Transverse colon (tissue), 4 donors: ENCODE measurements around the gene WT1. TPM values are rescaled to one million over a fixed set of nuclear protein-coding genes. Genes with fewer than 3 reads are reported as not detected.

Experiments
- DNase-seq: peaks from one replicate; pipeline ENCODE4 v3.0.0-alpha.2; 2019
- H3K27ac ChIP-seq, 4 donors: fragments of 200-600 bp; sonication (generic); 2 replicates each; pipeline ENCODE4 v1.5.1; 2016 to 2018; ENCODE audit warnings: inconsistent platforms in 4 of 4
- H3K27me3 ChIP-seq: fragments of 200-600 bp; sonication (generic); 2 replicates; pipeline ENCODE4 v1.5.1; 2017; ENCODE audit warnings: inconsistent platforms
- H3K36me3 ChIP-seq, 4 donors: fragments of 200-600 bp; sonication (generic); 2 replicates each; pipeline ENCODE4 v1.5.1; 2017 to 2019; ENCODE audit warnings: inconsistent platforms in 4 of 4
- H3K4me1 ChIP-seq, 4 donors: fragments of 200-600 bp; sonication (generic); 2 replicates each; pipeline ENCODE4 v1.5.1; 2017 to 2020; ENCODE audit warnings: inconsistent platforms in 4 of 4
- H3K4me3 ChIP-seq, 4 donors: fragments of 200-600 bp; sonication (generic); 1 replicate in 1 of 4; 2 replicates in 3 of 4; pipeline versions ENCODE4 v1.5.1 to v1.6.1; 2017 to 2019; ENCODE audit warnings: inconsistent platforms in 4 of 4
- H3K9me3 ChIP-seq, 2 donors: fragments of 200-600 bp; sonication (generic); 2 replicates each; pipeline ENCODE4 v1.5.1; 2017 to 2019; ENCODE audit warnings: inconsistent platforms in 2 of 2
- CTCF ChIP-seq, 5 experiments: fragments of 200-600 bp in 3 of 5; fragments of 450-650 bp in 2 of 5; sonication (generic) in 3 of 5; IDR thresholded peaks; 1 replicate in 2 of 5; 2 replicates in 3 of 5; pipeline ENCODE4 v1.5.1; 2016 to 2017; ENCODE audit warnings: antibody characterized with exemption in 5 of 5, inconsistent platforms in 3 of 5, mild to moderate bottlenecking in 2 of 5, moderate library complexity in 1 of 5
- EP300 ChIP-seq: sonication (generic); formaldehyde crosslinking; IDR thresholded peaks from one replicate; pipeline ENCODE4 v1.6.1; 2017; ENCODE audit warnings: antibody characterized with exemption, low read depth
- POLR2A ChIP-seq: fragments of 450-650 bp; IDR thresholded peaks from one replicate; pipeline ENCODE4 v1.6.1; 2016; ENCODE audit warnings: antibody characterized with exemption, mild to moderate bottlenecking, moderate library complexity
- POLR2AphosphoS5 ChIP-seq, 3 donors: sonication (generic); formaldehyde crosslinking; IDR thresholded peaks; one replicate each; pipeline ENCODE4 v1.6.1; 2016; ENCODE audit warnings: antibody characterized with exemption in 3 of 3
- WGBS, 2 donors: methylation state at CpG; one replicate each; pipeline ENCODE4 v1.1.5; 2018; ENCODE audit warnings: low coverage in 1 of 2; 5-methylcytosine and 5-hydroxymethylcytosine counted together
- in situ Hi-C, 4 donors: fragments of 200-750 bp; cut with MboI; loops; one replicate each; pipeline versions ENCODE4 v1.15.0 to v1.15.1; 2017; ENCODE audit warnings: low sequenced_read_pairs in 3 of 4, low pct_ligation_motif_present in 1 of 4, low pct_unique_long_range_greater_than_20kb in 1 of 4
- intact Hi-C: fragments of 100-400 bp; cut with DNase I; formaldehyde crosslinking; loops from one replicate; pipeline ENCODE4 v1.15.1; 2023; ENCODE audit warnings: low total_unique reads
- total RNA-seq, 4 donors: library from RNA; depleted of rRNA; stranded (reverse); fragments of >200 nt; gene quantifications; one replicate each; pipeline ENCODE4 v1.1.0, GENCODE V29; 2016

Gene WT1
- total RNA-seq, 4 donors from 2014 or later: 0.55 to 3.0 (median 0.95) TPM; not detected in 1

GRCh38 chr11:32366666-32367065, 68.7 kb downstream of the WT1 start:
- H3K27me3 ChIP-seq: no peaks in the 10 kb centered on the region
- WGBS, 2 donors: 92 to 94% methylated on average over 1 of the region's 1 CpG
- H3K4me3 ChIP-seq: no peak overlapping the region
- no peak overlapping the region for H3K27ac ChIP-seq
- intact Hi-C loops (no loop called here), in situ Hi-C loops (no loop called here)
- H3K9me3 ChIP-seq: peaks cover 8% of the 10 kb centered on the region in 2 donors
- TF ChIP-seq POLR2A: no peak
- TF ChIP-seq POLR2AphosphoS5 (IDR thresholded peaks at IDR 0.05): no peak
- no peak for TF ChIP-seq CTCF (IDR thresholded peaks at IDR 0.05)
- no peak for TF ChIP-seq EP300
- no peak for DNase-seq
- H3K4me1 ChIP-seq: no peaks in the 10 kb centered on the region
- no peaks in the 10 kb centered on the region for H3K36me3 ChIP-seq

GRCh38 chr11:32365192-32365591, 70.1 kb downstream of the WT1 start:
- TF ChIP-seq POLR2AphosphoS5 (IDR thresholded peaks at IDR 0.05) (no peak), POLR2A (no peak), CTCF (IDR thresholded peaks at IDR 0.05) (no peak), EP300 (no peak)
- in situ Hi-C loops: no loop called here
- no peaks in the 10 kb centered on the region for H3K27me3 ChIP-seq
- 75 to 78% methylated on average over 4 of the region's 4 CpGs for WGBS, 2 donors
- no peaks in the 10 kb centered on the region for H3K4me1 ChIP-seq
- intact Hi-C loops: no loop called here
- H3K27ac ChIP-seq: no peak overlapping the region
- no peak overlapping the region for H3K4me3 ChIP-seq
- DNase-seq: no peak
- no peaks in the 10 kb centered on the region for H3K36me3 ChIP-seq
- peaks cover 8% of the 10 kb centered on the region in 2 donors for H3K9me3 ChIP-seq

- no peaks in the 10 kb centered on the region for H3K9me3 ChIP-seq
- H3K27me3 ChIP-seq: peaks cover 19% of the 10 kb centered on the region
- H3K36me3 ChIP-seq: no peaks in the 10 kb centered on the region
- TF ChIP-seq POLR2AphosphoS5 (IDR thresholded peaks at IDR 0.05) (no peak), POLR2A (no peak), EP300 (no peak), CTCF (IDR thresholded peaks at IDR 0.05) (no peak)
- H3K4me1 ChIP-seq: no peaks in the 10 kb centered on the region
- in situ Hi-C loops: no loop called here
- no peak for DNase-seq
- WGBS, 2 donors: 0 to 24% methylated on average over 4 to 13 of the region's 13 CpGs
- H3K27ac ChIP-seq: no peak overlapping the region
- H3K4me3 ChIP-seq: no peak overlapping the region
- intact Hi-C loops: no loop called here
These were observed 76.6 kb downstream of the WT1 start for GRCh38 chr11:32358729-32359128.

- Histone ChIP-seq H3K27ac (no peak overlapping the region), H3K9me3 (no peaks in the 10 kb centered on the region), H3K36me3 (no peaks in the 10 kb centered on the region), H3K4me3 (no peak overlapping the region), H3K27me3 (peaks cover 10% of the 10 kb centered on the region), H3K4me1 (no peaks in the 10 kb centered on the region)
- no peak for TF ChIP-seq EP300
- TF ChIP-seq POLR2A: no peak
- no peak for TF ChIP-seq CTCF (IDR thresholded peaks at IDR 0.05)
- no peak for TF ChIP-seq POLR2AphosphoS5 (IDR thresholded peaks at IDR 0.05)
- WGBS, 2 donors: 65% methylated on average over 2 of the region's 6 CpGs; no CpG with 5 or more reads in 1 of the 2 donors
- no peak for DNase-seq
- intact Hi-C loops: no loop called here
- in situ Hi-C loops: no loop called here
These were observed 81.5 kb downstream of the WT1 start for GRCh38 chr11:32353884-32354283.
